ENCODE results near the gene OR2A5. TPM values are rescaled to one million over a fixed set of nuclear protein-coding genes. Genes with fewer than 3 reads are reported as not detected.

Gene OR2A5
- total and polyA plus RNA-seq, 2 donors (not counting 1 experiment from before 2014, with no cell fraction given): not detected

DNA sequence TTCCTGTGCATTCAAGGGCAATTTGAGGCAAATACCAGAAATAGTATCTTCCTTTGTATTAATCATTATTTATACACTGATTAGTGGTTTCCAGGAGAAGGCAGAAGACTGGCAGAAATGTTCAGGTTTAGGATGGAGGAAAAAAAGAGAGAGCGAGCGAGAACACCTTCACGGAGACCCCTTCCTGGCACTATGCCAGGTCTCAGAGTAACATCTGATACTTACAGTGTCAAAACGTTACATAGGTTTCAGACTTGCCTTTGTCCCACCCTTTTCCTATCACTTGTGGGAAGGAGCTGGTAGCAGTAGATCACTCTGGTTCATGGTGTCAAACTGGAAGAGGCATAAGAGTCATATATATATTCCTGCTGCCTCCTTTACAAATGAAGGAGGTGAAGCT, 38.0 kb downstream of the OR2A5 start:
- intact Hi-C loops (cut with micrococcal nuclease): no loop called here
- H4K20me1 ChIP-seq (ENCODE audit: control insufficient read depth, insufficient read depth, low read length, poor library complexity, severe bottlenecking): no peaks in the 10 kb centered on the region
- no peaks in the 10 kb centered on the region for H3K36me3 ChIP-seq (replicated peaks in 1 of 2; ENCODE audit: control extremely low read depth in 1 of 2, control insufficient read depth in 1 of 2, extremely low read depth in 1 of 2, insufficient read depth in 2 of 2, low read length in 1 of 2)
- H3K4me3 Mint-ChIP-seq: no peak overlapping the region
- peaks cover 2% of the 10 kb centered on the region for H3K9me3 Mint-ChIP-seq (ENCODE audit: insufficient read depth)
- no peaks in the 10 kb centered on the region for H3K4me1 Mint-ChIP-seq
- ChIA-PET CTCF (no interaction called here), POLR2A (no interaction called here)
- peaks cover 0 to 5% (median 3%) of the 10 kb centered on the region in 3 donors for H3K9me3 ChIP-seq (ENCODE audit: control extremely low read depth in 1 of 3, control insufficient read depth in 2 of 3, insufficient read depth in 1 of 3, low read length in 2 of 3)
- DNase-seq (no peak), ATAC-seq (ENCODE audit: low read depth) (no peak)
- no peaks in the 10 kb centered on the region for H3K27me3 ChIP-seq (replicated peaks in 1 of 4; ENCODE audit: control extremely low read depth in 1 of 4, control insufficient read depth in 3 of 4, insufficient read depth in 4 of 4, low read length in 3 of 4)
- no peak overlapping the region for H3K4me2 ChIP-seq (replicated peaks; ENCODE audit: low read depth, low read length, poor library complexity, severe bottlenecking)
- no peak overlapping the region for H3K27ac ChIP-seq (ENCODE audit: low read length in 2 of 2)
- H3K9ac ChIP-seq (ENCODE audit: low read length): no peak overlapping the region
- no CpG with 5 or more reads among the region's 4 CpGs for WGBS (ENCODE audit: insufficient coverage)
- TF ChIP-seq, protein P1, sequence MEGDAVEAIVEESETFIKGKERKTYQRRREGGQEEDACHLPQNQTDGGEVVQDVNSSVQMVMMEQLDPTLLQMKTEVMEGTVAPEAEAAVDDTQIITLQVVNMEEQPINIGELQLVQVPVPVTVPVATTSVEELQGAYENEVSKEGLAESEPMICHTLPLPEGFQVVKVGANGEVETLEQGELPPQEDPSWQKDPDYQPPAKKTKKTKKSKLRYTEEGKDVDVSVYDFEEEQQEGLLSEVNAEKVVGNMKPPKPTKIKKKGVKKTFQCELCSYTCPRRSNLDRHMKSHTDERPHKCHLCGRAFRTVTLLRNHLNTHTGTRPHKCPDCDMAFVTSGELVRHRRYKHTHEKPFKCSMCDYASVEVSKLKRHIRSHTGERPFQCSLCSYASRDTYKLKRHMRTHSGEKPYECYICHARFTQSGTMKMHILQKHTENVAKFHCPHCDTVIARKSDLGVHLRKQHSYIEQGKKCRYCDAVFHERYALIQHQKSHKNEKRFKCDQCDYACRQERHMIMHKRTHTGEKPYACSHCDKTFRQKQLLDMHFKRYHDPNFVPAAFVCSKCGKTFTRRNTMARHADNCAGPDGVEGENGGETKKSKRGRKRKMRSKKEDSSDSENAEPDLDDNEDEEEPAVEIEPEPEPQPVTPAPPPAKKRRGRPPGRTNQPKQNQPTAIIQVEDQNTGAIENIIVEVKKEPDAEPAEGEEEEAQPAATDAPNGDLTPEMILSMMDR (IDR thresholded peaks at IDR 0.05): no peak
- no peak for TF ChIP-seq EZH2 (IDR thresholded peaks at IDR 0.05; ENCODE audit: borderline replicate concordance, insufficient read depth, low read depth, low read length, poor library complexity, severe bottlenecking)
- no peak overlapping the region for H3K27ac Mint-ChIP-seq
- H3K4me3 ChIP-seq (ENCODE audit: control extremely low read depth in 1 of 5, extremely low read depth in 1 of 5, insufficient read depth in 1 of 5, low read depth in 2 of 5, low read length in 4 of 5): no peak overlapping the region
- H3K27me3 Mint-ChIP-seq: peaks cover 4% of the 10 kb centered on the region
- no peaks in the 10 kb centered on the region for H3K79me2 ChIP-seq (ENCODE audit: control insufficient read depth, insufficient read depth, low read length)
- H3K4me1 ChIP-seq (ENCODE audit: control insufficient read depth in 2 of 2, insufficient read depth in 2 of 2, low read length in 2 of 2): no peaks in the 10 kb centered on the region
- no peak overlapping the region for H2AFZ ChIP-seq (ENCODE audit: insufficient read depth, low read depth, low read length, poor library complexity, severe bottlenecking)

DNA sequence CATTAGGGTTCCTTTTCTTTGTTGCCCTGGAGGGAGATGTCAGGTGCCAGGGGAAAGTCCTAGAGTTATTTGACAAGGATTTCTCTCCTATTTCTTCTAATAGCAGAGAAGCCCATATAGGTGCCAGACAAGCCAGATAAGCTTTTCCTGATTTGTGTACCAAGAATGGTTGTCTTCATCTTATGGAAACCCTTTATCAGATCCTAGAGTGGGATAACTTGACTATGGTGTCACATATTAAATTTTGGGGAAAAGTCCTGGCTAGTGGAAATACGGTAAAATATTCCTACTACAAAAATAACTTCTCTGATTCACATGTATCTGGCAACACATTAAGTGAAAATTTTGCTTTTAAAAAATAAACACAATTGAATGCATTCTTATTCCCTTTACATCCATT, 38.5 kb downstream of the OR2A5 start:
- no peak overlapping the region for H3K27ac ChIP-seq (ENCODE audit: low read length in 2 of 2)
- H2AFZ ChIP-seq (ENCODE audit: insufficient read depth, low read depth, low read length, poor library complexity, severe bottlenecking): no peak overlapping the region
- peaks cover 0 to 5% (median 3%) of the 10 kb centered on the region in 3 donors for H3K9me3 ChIP-seq (ENCODE audit: control extremely low read depth in 1 of 3, control insufficient read depth in 2 of 3, insufficient read depth in 1 of 3, low read length in 2 of 3)
- Mint-ChIP-seq H3K4me1 (no peaks in the 10 kb centered on the region), H3K4me3 (no peak overlapping the region), H3K27me3 (peaks cover 4% of the 10 kb centered on the region), H3K27ac (no peak overlapping the region), H3K9me3 (ENCODE audit: insufficient read depth) (peaks cover 2% of the 10 kb centered on the region)
- intact Hi-C loops (cut with micrococcal nuclease): no loop called here
- ChIA-PET CTCF (no interaction called here), POLR2A (no interaction called here)
- no peaks in the 10 kb centered on the region for H3K4me1 ChIP-seq (ENCODE audit: control insufficient read depth in 2 of 2, insufficient read depth in 2 of 2, low read length in 2 of 2)
- ATAC-seq (ENCODE audit: low read depth) (no peak), DNase-seq (no peak)
- TF ChIP-seq, protein P1 (IDR thresholded peaks at IDR 0.05): no peak
- no peak for TF ChIP-seq EZH2 (IDR thresholded peaks at IDR 0.05; ENCODE audit: borderline replicate concordance, insufficient read depth, low read depth, low read length, poor library complexity, severe bottlenecking)
- H4K20me1 ChIP-seq (ENCODE audit: control insufficient read depth, insufficient read depth, low read length, poor library complexity, severe bottlenecking): no peaks in the 10 kb centered on the region
- no peaks in the 10 kb centered on the region for H3K27me3 ChIP-seq (replicated peaks in 1 of 4; ENCODE audit: control extremely low read depth in 1 of 4, control insufficient read depth in 3 of 4, insufficient read depth in 4 of 4, low read length in 3 of 4)
- H3K9ac ChIP-seq (ENCODE audit: low read length): no peak overlapping the region
- WGBS (ENCODE audit: insufficient coverage): no CpG with 5 or more reads among the region's 1 CpG
- H3K36me3 ChIP-seq (replicated peaks in 1 of 2; ENCODE audit: control extremely low read depth in 1 of 2, control insufficient read depth in 1 of 2, extremely low read depth in 1 of 2, insufficient read depth in 2 of 2, low read length in 1 of 2): no peaks in the 10 kb centered on the region
- H3K4me2 ChIP-seq (replicated peaks; ENCODE audit: low read depth, low read length, poor library complexity, severe bottlenecking): no peak overlapping the region
- H3K4me3 ChIP-seq (ENCODE audit: control extremely low read depth in 1 of 5, extremely low read depth in 1 of 5, insufficient read depth in 1 of 5, low read depth in 2 of 5, low read length in 4 of 5): no peak overlapping the region
- no peaks in the 10 kb centered on the region for H3K79me2 ChIP-seq (ENCODE audit: control insufficient read depth, insufficient read depth, low read length)
